ENCODE results near the gene FRK. TPM values are rescaled to one million over a fixed set of nuclear protein-coding genes. Genes with fewer than 3 reads are reported as not detected.

FRK gene
- total RNA-seq, 2 experiments from 2014 or later = 0.13 to 0.46 TPM

DNA sequence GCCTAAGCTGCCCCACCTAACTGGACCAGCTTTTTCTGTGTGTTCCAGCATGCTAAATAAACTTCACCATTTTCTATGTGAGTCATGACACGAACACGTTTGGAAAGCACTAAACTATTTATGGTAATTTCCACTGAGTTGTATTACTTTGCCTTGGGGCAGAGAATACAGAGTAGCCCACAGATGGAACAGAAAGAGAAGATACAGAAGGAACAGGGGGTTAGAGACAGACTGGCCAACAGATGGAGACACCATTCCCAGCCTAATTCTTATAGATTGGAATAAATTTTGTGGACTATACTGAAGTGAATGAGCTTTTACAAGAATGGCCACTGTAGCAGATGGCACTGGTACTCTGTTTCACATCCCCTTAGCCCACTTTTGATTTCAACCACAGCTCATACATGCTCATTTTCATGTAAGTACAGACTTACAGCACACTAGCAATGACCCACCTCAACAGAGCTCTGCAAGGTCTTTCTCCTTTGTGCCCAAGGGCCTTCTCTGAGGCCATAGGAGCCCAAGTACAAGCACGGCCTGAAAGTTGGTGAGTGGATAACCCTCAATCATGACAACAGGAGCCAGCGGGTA, 26.8 kb upstream of the FRK start:
- H3K9me2 ChIP-seq (ENCODE audit: insufficient read depth, low read length) = no peaks in the 10 kb centered on the region
- H3K27ac ChIP-seq (ENCODE audit: low read depth, low read length, poor library complexity, severe bottlenecking) = no peak overlapping the region
- H4K20me1 ChIP-seq (ENCODE audit: insufficient read depth, low read length) = no peaks in the 10 kb centered on the region
- ChIA-PET CTCF (ENCODE audit: unreplicated experiment) (no interaction called here), POLR2A (interaction anchor here (1.2 to 3.5 kb wide), 7 partner anchors 14 to 483 kb away, joined by 3 to 11 read pairs (median 6); partner anchors contain the start of genes NT5DC1 and RWDD1)
- H3K4me2 ChIP-seq (ENCODE audit: low read length) = no peak overlapping the region
- peaks cover 6% of the 10 kb centered on the region for H3K4me1 ChIP-seq (ENCODE audit: insufficient read depth, low read length, poor library complexity, severe bottlenecking)
- no peaks in the 10 kb centered on the region for H3K79me2 ChIP-seq (ENCODE audit: insufficient read depth, low read depth, low read length)
- no peak overlapping the region for H3K4me3 ChIP-seq (ENCODE audit: low read depth, low read length, poor library complexity, severe bottlenecking)
- no peak for DNase-seq (ENCODE audit: low spot score)
- no peaks in the 10 kb centered on the region for H3K9me3 ChIP-seq (ENCODE audit: low read length)
- no TSS peak for BruUV-seq (replicated peaks)
- TF ChIP-seq CTCF (conservative IDR thresholded peaks at IDR 0.05; ENCODE audit: low read length) (no peak), EZH2phosphoT487 (IDR thresholded peaks at IDR 0.05; ENCODE audit: borderline replicate concordance, low read depth, low read length) (no peak)
- H2AFZ ChIP-seq (ENCODE audit: low read length) = no peak overlapping the region
- intact Hi-C loops (cut with micrococcal nuclease; ENCODE audit: unreplicated experiment) = no loop called here
- H3K36me3 ChIP-seq (ENCODE audit: insufficient read depth, low read length) = no peaks in the 10 kb centered on the region

- Histone ChIP-seq H3K9me2 (ENCODE audit: insufficient read depth, low read length) (no peaks in the 10 kb centered on the region), H3K79me2 (ENCODE audit: insufficient read depth, low read depth, low read length) (no peaks in the 10 kb centered on the region), H3K4me1 (ENCODE audit: insufficient read depth, low read length, poor library complexity, severe bottlenecking) (peaks cover 6% of the 10 kb centered on the region), H3K4me2 (ENCODE audit: low read length) (no peak overlapping the region), H4K20me1 (ENCODE audit: insufficient read depth, low read length) (no peaks in the 10 kb centered on the region), H3K4me3 (ENCODE audit: low read depth, low read length, poor library complexity, severe bottlenecking) (no peak overlapping the region), H2AFZ (ENCODE audit: low read length) (no peak overlapping the region), H3K27ac (ENCODE audit: low read depth, low read length, poor library complexity, severe bottlenecking) (no peak overlapping the region), H3K36me3 (ENCODE audit: insufficient read depth, low read length) (no peaks in the 10 kb centered on the region), H3K9me3 (ENCODE audit: low read length) (no peaks in the 10 kb centered on the region)
- ChIA-PET POLR2A (interaction anchor here (0.5 to 0.6 kb wide), 2 partner anchors 82 to 96 kb away, joined by 3 read pairs; no protein-coding TSS in a partner anchor), CTCF (ENCODE audit: unreplicated experiment) (no interaction called here)
- no peak for DNase-seq (ENCODE audit: low spot score)
- intact Hi-C loops (cut with micrococcal nuclease; ENCODE audit: unreplicated experiment) = no loop called here
- no TSS peak for BruUV-seq (replicated peaks)
- TF ChIP-seq EZH2phosphoT487 (IDR thresholded peaks at IDR 0.05; ENCODE audit: borderline replicate concordance, low read depth, low read length) = no peak
- no peak for TF ChIP-seq CTCF (conservative IDR thresholded peaks at IDR 0.05; ENCODE audit: low read length)
Observed at GRCh38 chr6:116084284-116084683, 23.6 kb upstream of the FRK start.

GRCh38 chr6:116083052-116083451, 22.4 kb upstream of the FRK start:
- H3K27ac ChIP-seq (ENCODE audit: low read depth, low read length, poor library complexity, severe bottlenecking) = no peak overlapping the region
- no TSS peak for BruUV-seq (replicated peaks)
- H3K4me1 ChIP-seq (ENCODE audit: insufficient read depth, low read length, poor library complexity, severe bottlenecking) = peaks cover 6% of the 10 kb centered on the region
- ChIA-PET POLR2A (interaction anchor here (0.9 to 1.4 kb wide), 3 partner anchors 12 to 28 kb away, joined by 3 to 5 read pairs (median 4); partner anchors contain the start of gene FRK), CTCF (ENCODE audit: unreplicated experiment) (no interaction called here)
- intact Hi-C loops (cut with micrococcal nuclease; ENCODE audit: unreplicated experiment) = no loop called here
- no peaks in the 10 kb centered on the region for H3K79me2 ChIP-seq (ENCODE audit: insufficient read depth, low read depth, low read length)
- no peaks in the 10 kb centered on the region for H3K9me3 ChIP-seq (ENCODE audit: low read length)
- DNase-seq (ENCODE audit: low spot score) = no peak
- H4K20me1 ChIP-seq (ENCODE audit: insufficient read depth, low read length) = no peaks in the 10 kb centered on the region
- H2AFZ ChIP-seq (ENCODE audit: low read length) = no peak overlapping the region
- TF ChIP-seq EZH2phosphoT487 (IDR thresholded peaks at IDR 0.05; ENCODE audit: borderline replicate concordance, low read depth, low read length) (no peak), CTCF (conservative IDR thresholded peaks at IDR 0.05; ENCODE audit: low read length) (no peak)
- H3K4me3 ChIP-seq (ENCODE audit: low read depth, low read length, poor library complexity, severe bottlenecking) = no peak overlapping the region
- H3K36me3 ChIP-seq (ENCODE audit: insufficient read depth, low read length) = no peaks in the 10 kb centered on the region
- no peaks in the 10 kb centered on the region for H3K9me2 ChIP-seq (ENCODE audit: insufficient read depth, low read length)
- no peak overlapping the region for H3K4me2 ChIP-seq (ENCODE audit: low read length)

Data from OCI-LY7 (cell line).